ENCODE measurements around the gene ACBD6. TPM values are rescaled to one million over a fixed set of nuclear protein-coding genes. Genes with fewer than 3 reads are reported as not detected.

ACBD6 gene
- total and polyA plus RNA-seq, 10 of the 15 experiments (the other 5 are each of a cell fraction or from before 2014, with no cell fraction given): 15.0 to 67.3 (median 55.0) TPM

GRCh38 chr1:180244840-180245239 lies 257.5 kb downstream of the ACBD6 start:
- H3K79me2 ChIP-seq (ENCODE audit: control insufficient read depth, insufficient read depth, low read length): no peaks in the 10 kb centered on the region
- no peak for TF ChIP-seq FOS (IDR thresholded peaks at IDR 0.05; ENCODE audit: borderline replicate concordance, extremely low read depth, insufficient read length)
- no peak for TF ChIP-seq BHLHE40 (IDR thresholded peaks at IDR 0.05; ENCODE audit: borderline replicate concordance in 1 of 2, low read depth in 2 of 2, low read length in 1 of 2)
- TF ChIP-seq RCOR1 (conservative IDR thresholded peaks at IDR 0.05; ENCODE audit: low read depth, low read length): no peak
- no peak for TF ChIP-seq SMC3 (IDR thresholded peaks at IDR 0.05; ENCODE audit: borderline replicate concordance, low read length)
- no peak for TF ChIP-seq NR2C1 (IDR thresholded peaks at IDR 0.05)
- TF ChIP-seq ZBTB4 (CRISPR knock-in tag; IDR thresholded peaks at IDR 0.05): no peak
- no peak for TF ChIP-seq RELA (IDR thresholded peaks at IDR 0.05; ENCODE audit: borderline replicate concordance, partially characterized antibody)
- TF ChIP-seq NR2F1 (conservative IDR thresholded peaks at IDR 0.05): no peak
- no peak for TF ChIP-seq TCF7 (IDR thresholded peaks at IDR 0.05; ENCODE audit: borderline replicate concordance)
- TF ChIP-seq HDAC6 (IDR thresholded peaks at IDR 0.05; ENCODE audit: unreplicated experiment): no peak
- no peak for TF ChIP-seq E4F1 (IDR thresholded peaks at IDR 0.05; ENCODE audit: borderline replicate concordance, partially characterized antibody)
- TF ChIP-seq ATF7 (IDR thresholded peaks at IDR 0.05; ENCODE audit: low read depth): no peak
- no peak for TF ChIP-seq NFXL1 (IDR thresholded peaks at IDR 0.05; ENCODE audit: borderline replicate concordance)
- no peak for TF ChIP-seq PML (IDR thresholded peaks at IDR 0.05; ENCODE audit: low read length)
- TF ChIP-seq ZNF687 (IDR thresholded peaks at IDR 0.05): no peak
- TF ChIP-seq NBN (IDR thresholded peaks at IDR 0.05): no peak

More at GRCh38 chr1:180244840-180245239, 257.5 kb downstream of the ACBD6 start:
- no peaks in the 10 kb centered on the region for H4K20me1 ChIP-seq (ENCODE audit: control insufficient read depth, insufficient read depth)
- no peaks in the 10 kb centered on the region; the same call in 1 of the 2 replicates for H3K4me1 ChIP-seq (ENCODE audit: control insufficient read depth, insufficient read depth, low read length)
- in situ Hi-C loops (cut with MboI): loop anchor here (5.0 kb wide), 1 partner anchor 52 kb away; no protein-coding TSS in a partner anchor
- no peaks in the 10 kb centered on the region for H3K9me3 ChIP-seq (replicated peaks; ENCODE audit: control insufficient read depth, insufficient read depth, low read length)
- no peak overlapping the region for H2AFZ ChIP-seq (ENCODE audit: control insufficient read depth, low read depth, low read length)
- WGBS (ENCODE audit: insufficient coverage, insufficient replicate concordance, low lambda C conversion rate, missing lambda C conversion rate): 37% methylated on average over 6 of the region's 6 CpGs
- no peak overlapping the region for H3K9ac ChIP-seq (ENCODE audit: control insufficient read depth, insufficient read depth, low read length)
- ChIA-PET RAD21 (ENCODE audit: unreplicated experiment) (no interaction called here), SMC1A (ENCODE audit: uncharacterized antibody, unreplicated experiment) (no interaction called here), POLR2A (no interaction called here), CTCF (interaction anchor here (1.5 kb wide), 1 partner anchor 22 kb away, joined by 4 read pairs; no protein-coding TSS in a partner anchor)
- no peaks in the 10 kb centered on the region for H3K36me3 ChIP-seq (ENCODE audit: control insufficient read depth in 2 of 2, insufficient read depth in 2 of 2, low read length in 1 of 2)
- FAIRE-seq: no peak
- ATAC-seq: no peak
- intact Hi-C loops (cut with micrococcal nuclease; ENCODE audit: unreplicated experiment): no loop called here
- no peak overlapping the region for H3K4me3 ChIP-seq
- no TSS peak for BruUV-seq (replicated peaks)
- H3K27ac ChIP-seq (ENCODE audit: control insufficient read depth, insufficient read depth): no peak overlapping the region
- no peak for DNase-seq (ENCODE audit: low read depth, low spot score)
- peaks cover 0 to under 1% of the 10 kb centered on the region in 2 experiments; a peak in 2 of 4 replicates for H3K27me3 ChIP-seq (replicated peaks in 1 of 2; ENCODE audit: control insufficient read depth in 2 of 2, insufficient read depth in 2 of 2, low read length in 1 of 2)
- H3K4me2 ChIP-seq (ENCODE audit: control insufficient read depth, insufficient read depth): no peak overlapping the region

Data from GM12878 (cell line).